ENCODE results near the gene D2HGDH. TPM values are rescaled to one million over a fixed set of nuclear protein-coding genes. Genes with fewer than 3 reads are reported as not detected.
A peak's percentile ranks its signal among the peaks of the same experiment; 100 is the strongest.

The D2HGDH gene
- total and polyA plus RNA-seq, 9 of the 15 experiments (the other 6 are each of a cell fraction or from before 2014, with no cell fraction given): 0.39 to 30.8 (median 10.3) TPM

- Histone ChIP-seq H3K4me2 (ENCODE audit: insufficient read depth, low read length) (peak overlapping the region; percentile 34; the same call in 1 of the 2 replicates), H3K27ac (ENCODE audit: extremely low read depth, low read depth, low read length) (peak overlapping the region; percentile 75; the same call in 2 of the 3 replicates), H3K4me3 (no peak overlapping the region), H3K4me1 (replicated peaks in 1 of 2; ENCODE audit: control insufficient read depth in 2 of 2, insufficient read depth in 2 of 2, low read length in 2 of 2) (peaks cover 16 to 73% of the 10 kb centered on the region in 2 experiments), H3K27me3 (ENCODE audit: control insufficient read depth in 2 of 2, insufficient read depth in 2 of 2, low read length in 2 of 2) (no peaks in the 10 kb centered on the region), H2AFZ (ENCODE audit: low read depth, low read length) (peak overlapping the region; percentile 67), H3K79me2 (ENCODE audit: control insufficient read depth, insufficient read depth, low read length) (peaks cover 3% of the 10 kb centered on the region; the same call in 1 of the 3 replicates), H4K20me1 (replicated peaks; ENCODE audit: control insufficient read depth, insufficient read depth, low read length) (no peaks in the 10 kb centered on the region), H3K9me1 (ENCODE audit: control insufficient read depth, insufficient read depth, low read length) (no peaks in the 10 kb centered on the region), H3K36me3 (ENCODE audit: control insufficient read depth, insufficient read depth, low read length) (no peaks in the 10 kb centered on the region), H3K9me3 (replicated peaks; ENCODE audit: control insufficient read depth, insufficient read depth, low read depth, low read length) (no peaks in the 10 kb centered on the region; the same call in 1 of the 2 replicates), H3K9ac (ENCODE audit: insufficient read depth in 1 of 2, low read depth in 2 of 2, low read length in 2 of 2) (peak overlapping the region; percentile 12 to 76; a peak in 3 of 4 replicates)
- peak; percentile 77 to 86 (median 82) for DNase-seq (ENCODE audit: extremely low read depth in 1 of 4, low spot score in 3 of 4)
- in situ Hi-C loops (cut with MboI) (no loop called here), intact Hi-C loops (cut with micrococcal nuclease) (no loop called here)
- peak; percentile 60 for FAIRE-seq
- POLR2A ChIA-PET: no interaction called here
- CTCF ChIA-PET (ENCODE audit: low intra/inter-chr PET ratio): no interaction called here
- whole genome bisulfite sequencing (ENCODE audit: insufficient coverage, low coverage, missing lambda C conversion rate): 48% methylated on average over 8 of the region's 44 CpGs
- BruUV-seq (replicated peaks): no TSS peak
- ATAC-seq: peak; percentile 94
- TF ChIP-seq PHF8 (IDR thresholded peaks at IDR 0.05; ENCODE audit: borderline replicate concordance, low read length): peak; percentile 37; the same call in 1 of the 2 replicates
- TF ChIP-seq ZFX (CRISPR knock-in tag; IDR thresholded peaks at IDR 0.05): peak; percentile 58; the same call in 1 of the 2 replicates
- TF ChIP-seq EGR1 (conservative IDR thresholded peaks at IDR 0.05): peak; percentile 37; the same call in 1 of the 2 replicates
- peak in 1 of 2 experiments; percentile 23; a peak in 1 of 4 replicates for TF ChIP-seq MAZ (CRISPR knock-in tag; conservative IDR thresholded peaks at IDR 0.05 in 1 of 2, IDR thresholded peaks at IDR 0.05 in 1 of 2)
- peak; percentile 52; the same call in 1 of the 2 replicates for TF ChIP-seq ZBTB7A (IDR thresholded peaks at IDR 0.05; ENCODE audit: borderline replicate concordance, control insufficient read depth, low read depth, low read length)
- TF ChIP-seq TFAP4 (CRISPR knock-in tag; IDR thresholded peaks at IDR 0.05; ENCODE audit: borderline replicate concordance): peak; percentile 16; the same call in 1 of the 2 replicates
- TF ChIP-seq RBFOX2 (IDR thresholded peaks at IDR 0.05; ENCODE audit: low read depth, low read length): peak; percentile 68
- no peak for TF ChIP-seq ZNF24 (IDR thresholded peaks at IDR 0.05)
- TF ChIP-seq ZNF592 (IDR thresholded peaks at IDR 0.05): 0 out of 2 replicates have a peak, but pooled peaks have one; percentile 38
- TF ChIP-seq HMGN3 (IDR thresholded peaks at IDR 0.05; ENCODE audit: borderline replicate concordance, extremely low read depth, insufficient read length, low read depth, low read length): peak; percentile 34
- 0 out of 2 replicates have a peak, but pooled peaks have one; percentile 35 for TF ChIP-seq POLR2A (conservative IDR thresholded peaks at IDR 0.05)
- TF ChIP-seq TBP (optimal IDR thresholded peaks at IDR 0.05; ENCODE audit: low read depth, low read length): peak; percentile 14
- 0 out of 2 replicates have a peak, but pooled peaks have one; percentile 33 for TF ChIP-seq MYNN (IDR thresholded peaks at IDR 0.05)
- no peak for TF ChIP-seq MYNN (CRISPR knock-in tag; IDR thresholded peaks at IDR 0.05)
- no peak for TF ChIP-seq ZNF174 (CRISPR knock-in tag; IDR thresholded peaks at IDR 0.05)
- TF ChIP-seq DDX20 (tag; IDR thresholded peaks at IDR 0.05; ENCODE audit: low read depth): no peak
These were observed 67.4 kb downstream of the D2HGDH start for GRCh38 chr2:241801611-241802420.
